ENCODE data around the gene AGMAT. TPM values are rescaled to one million over a fixed set of nuclear protein-coding genes. Genes with fewer than 3 reads are reported as not detected.

Gene AGMAT
- total RNA-seq, 6 donors from 2014 or later: 0.13 to 0.29 TPM; not detected in 4

DNA sequence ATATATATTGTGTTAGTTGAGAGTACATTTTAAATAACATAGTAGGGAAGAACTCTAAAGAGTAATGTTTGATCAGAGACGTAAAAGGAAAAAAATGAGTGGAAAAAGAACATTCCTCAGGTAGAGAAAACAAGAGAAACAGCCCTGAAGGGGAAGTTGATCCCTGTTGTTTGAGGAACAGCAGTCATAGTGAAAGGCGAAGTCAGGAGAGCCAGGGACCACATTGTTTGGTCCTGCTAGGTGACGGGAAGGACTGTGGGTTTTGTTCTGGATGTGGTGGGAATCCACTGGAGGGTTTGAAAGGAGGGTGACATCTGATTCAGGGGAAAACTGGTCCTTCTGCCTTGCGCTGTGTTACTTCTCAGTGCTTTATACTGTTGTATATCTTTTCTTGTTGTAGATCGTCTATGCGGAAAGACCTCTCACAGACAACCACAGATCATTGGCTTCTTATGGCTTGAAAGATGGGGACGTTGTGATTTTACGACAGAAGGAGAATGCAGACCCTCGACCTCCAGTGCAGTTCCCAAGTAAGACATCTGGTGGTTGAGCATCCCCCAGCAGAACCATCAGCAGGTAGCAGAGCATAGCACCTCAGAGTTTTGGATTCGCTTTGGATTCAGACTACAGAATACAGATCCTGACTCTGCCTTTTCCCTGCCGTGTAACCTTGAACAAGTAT, 41.6 kb upstream of the AGMAT start:
- no peak for ATAC-seq (ENCODE audit: low FRiP score in 2 of 2)

GRCh38 chr1:15625056-15625917, 40.4 kb upstream of the AGMAT start:
- ATAC-seq (ENCODE audit: low FRiP score in 2 of 2) (no peak), DNase-seq (no peak)
- TF ChIP-seq EP300 (IDR thresholded peaks at IDR 0.05): no peak
- TF ChIP-seq POLR2A (IDR thresholded peaks at IDR 0.05): no peak
- TF ChIP-seq POLR2AphosphoS5 (IDR thresholded peaks at IDR 0.05): no peak
- TF ChIP-seq CTCF (IDR thresholded peaks at IDR 0.05): no peak
- Histone ChIP-seq H3K4me3 (no peak overlapping the region), H3K9me3 (no peaks in the 10 kb centered on the region), H3K27ac (no peak overlapping the region), H3K36me3 (peaks cover 3 to 38% (median 9%) of the 10 kb centered on the region in 4 donors), H3K27me3 (no peaks in the 10 kb centered on the region), H3K4me1 (peaks cover 47 to 70% (median 51%) of the 10 kb centered on the region in 4 donors)
- WGBS, 2 donors: 76 to 83% methylated on average over 12 to 13 of the region's 13 CpGs

More for the DNA sequence above, 41.6 kb upstream of the AGMAT start:
- Histone ChIP-seq H3K4me3 (no peak overlapping the region), H3K27ac (no peak overlapping the region), H3K27me3 (no peaks in the 10 kb centered on the region), H3K36me3 (peaks cover 3 to 49% (median 18%) of the 10 kb centered on the region in 4 donors), H3K4me1 (peaks cover 36 to 59% (median 40%) of the 10 kb centered on the region in 4 donors), H3K9me3 (no peaks in the 10 kb centered on the region)
- 81 to 84% methylated on average over 11 of the region's 11 CpGs for WGBS, 2 donors
- TF ChIP-seq CTCF (IDR thresholded peaks at IDR 0.05) (no peak), EP300 (IDR thresholded peaks at IDR 0.05) (no peak), POLR2A (IDR thresholded peaks at IDR 0.05) (no peak), POLR2AphosphoS5 (IDR thresholded peaks at IDR 0.05) (no peak)
- no peak for DNase-seq

GRCh38 chr1:15624133-15624714, 39.4 kb upstream of the AGMAT start:
- H3K27me3 ChIP-seq: no peaks in the 10 kb centered on the region
- WGBS, 2 donors: 92 to 94% methylated on average over 3 of the region's 3 CpGs
- peaks cover 58 to 81% (median 62%) of the 10 kb centered on the region in 4 donors for H3K4me1 ChIP-seq
- H3K4me3 ChIP-seq: no peak overlapping the region
- no peak for ATAC-seq (ENCODE audit: low FRiP score in 2 of 2)
- no peak for DNase-seq
- H3K27ac ChIP-seq: no peak overlapping the region
- TF ChIP-seq POLR2A (IDR thresholded peaks at IDR 0.05) (no peak), EP300 (IDR thresholded peaks at IDR 0.05) (no peak)
- no peaks in the 10 kb centered on the region for H3K9me3 ChIP-seq
- peaks cover 3 to 27% (median 5%) of the 10 kb centered on the region in 4 donors for H3K36me3 ChIP-seq

DNA sequence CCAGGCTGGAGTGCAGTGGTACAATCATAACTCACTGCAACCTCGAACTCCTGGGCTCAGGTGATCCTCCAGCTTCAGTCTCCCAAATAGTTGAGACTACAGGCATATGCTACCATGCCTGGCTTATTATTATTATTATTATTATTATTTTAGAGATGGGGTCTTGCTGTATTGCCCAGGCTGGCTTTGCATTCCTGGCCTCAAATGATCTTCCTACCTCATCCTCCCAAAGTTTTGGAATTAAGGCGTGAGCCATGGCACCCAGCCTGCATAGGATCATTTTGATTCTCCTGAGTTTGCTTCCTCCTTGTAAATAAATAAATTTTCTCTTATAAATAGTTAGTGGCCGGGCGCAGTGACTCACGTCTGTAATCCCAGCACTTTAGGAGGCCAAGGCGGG, 38.6 kb upstream of the AGMAT start:
- no peak overlapping the region for H3K27ac ChIP-seq
- ATAC-seq (ENCODE audit: low FRiP score in 2 of 2) (no peak), DNase-seq (no peak)
- H3K9me3 ChIP-seq: no peaks in the 10 kb centered on the region
- H3K36me3 ChIP-seq: peaks cover 3 to 19% (median 5%) of the 10 kb centered on the region in 4 donors
- H3K27me3 ChIP-seq: no peaks in the 10 kb centered on the region
- H3K4me3 ChIP-seq: no peak overlapping the region
- TF ChIP-seq EP300 (IDR thresholded peaks at IDR 0.05) (no peak), POLR2AphosphoS5 (IDR thresholded peaks at IDR 0.05) (no peak), POLR2A (IDR thresholded peaks at IDR 0.05) (no peak), CTCF (IDR thresholded peaks at IDR 0.05) (no peak)
- H3K4me1 ChIP-seq: peaks cover 64 to 89% (median 67%) of the 10 kb centered on the region in 4 donors
- 93 to 94% methylated on average over 6 of the region's 6 CpGs for WGBS, 2 donors

Data from upper lobe of left lung (tissue), 6 donors.